SJSA1 (cell line): Measurements from ENCODE around the gene NISCH. TPM values are rescaled to one million over a fixed set of nuclear protein-coding genes. Genes with fewer than 3 reads are reported as not detected.

Experiments used
- DNase-seq, 2 experiments: peaks; one replicate each; pipeline ENCODE4 v3.0.0-alpha.2; 2015 to 2020; ENCODE audit warnings: low spot score in 2 of 2, low read depth in 1 of 2
- H3K27ac ChIP-seq: fragments of 250-450 bp; sonication (Bioruptor Pico); 2 replicates; pipeline ENCODE4 v1.5.1; 2020; ENCODE audit warnings: mild to moderate bottlenecking, moderate library complexity
- H3K27me3 ChIP-seq: fragments of 250-450 bp; sonication (Bioruptor Pico); replicated peaks from 2 replicates; pipeline ENCODE4 v1.5.1; 2020; ENCODE audit warnings: mild to moderate bottlenecking, moderate library complexity
- H3K36me3 ChIP-seq: fragments of 250-450 bp; sonication (Bioruptor Pico); 2 replicates; pipeline ENCODE4 v1.5.1; 2020; ENCODE audit warnings: mild to moderate bottlenecking
- H3K4me1 ChIP-seq: fragments of 250-450 bp; sonication (Bioruptor Pico); replicated peaks from 2 replicates; pipeline ENCODE4 v1.6.1; 2021; ENCODE audit warnings: mild to moderate bottlenecking
- H3K4me3 ChIP-seq: fragments of 250-450 bp; sonication (Bioruptor Pico); 2 replicates; pipeline ENCODE4 v1.5.1; 2020; ENCODE audit warnings: mild to moderate bottlenecking
- H3K9me3 ChIP-seq: fragments of 250-450 bp; sonication (Bioruptor Pico); replicated peaks from 2 replicates; pipeline ENCODE4 v1.5.1; 2020; ENCODE audit warnings: mild to moderate bottlenecking
- total RNA-seq: library from RNA; depleted of rRNA; stranded (reverse); fragments of >200 nt; shearing (Covaris generic); gene quantifications from 2 replicates; pipeline ENCODE4 v1.2.3, GENCODE V29; 2014

Gene NISCH
- total RNA-seq, 1 experiment from 2014 or later = 22.4 TPM

DNA sequence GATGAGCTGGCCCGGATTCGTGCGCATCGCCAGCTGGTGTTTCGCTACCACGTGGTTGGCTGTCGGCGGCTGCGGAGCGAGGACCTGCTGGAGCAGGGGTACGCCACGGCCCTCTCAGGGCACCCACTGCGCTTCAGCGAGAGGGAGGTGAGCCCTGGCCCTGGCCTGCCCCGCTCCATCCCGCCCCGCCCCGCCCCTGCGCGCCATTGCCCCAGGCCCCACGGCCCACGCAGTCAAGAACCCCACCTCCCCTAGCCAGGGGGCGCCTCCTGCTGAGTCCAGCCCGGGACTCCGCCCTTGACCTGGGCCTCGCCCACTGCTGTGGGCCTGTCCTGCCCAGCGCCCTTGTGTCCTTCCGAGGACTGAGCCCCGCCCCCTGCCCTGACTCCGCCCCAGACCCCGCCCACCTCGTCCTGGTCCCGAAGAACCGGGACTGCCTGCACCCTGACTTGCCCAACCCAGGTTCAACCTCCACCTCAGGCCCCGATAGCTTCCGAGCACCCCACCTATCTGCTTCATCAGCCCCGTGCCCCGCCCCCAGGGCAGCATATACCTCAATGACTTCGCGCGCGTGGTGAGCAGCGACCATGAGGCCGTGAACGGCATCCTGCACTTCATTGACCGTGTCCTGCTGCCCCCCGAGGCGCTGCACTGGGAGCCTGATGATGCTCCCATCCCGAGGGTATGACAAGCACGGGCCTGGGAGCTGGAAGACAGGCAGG lies 63.5 kb downstream of the NISCH start:
- no peak for DNase-seq
- H3K4me3 ChIP-seq = no peak overlapping the region

DNA sequence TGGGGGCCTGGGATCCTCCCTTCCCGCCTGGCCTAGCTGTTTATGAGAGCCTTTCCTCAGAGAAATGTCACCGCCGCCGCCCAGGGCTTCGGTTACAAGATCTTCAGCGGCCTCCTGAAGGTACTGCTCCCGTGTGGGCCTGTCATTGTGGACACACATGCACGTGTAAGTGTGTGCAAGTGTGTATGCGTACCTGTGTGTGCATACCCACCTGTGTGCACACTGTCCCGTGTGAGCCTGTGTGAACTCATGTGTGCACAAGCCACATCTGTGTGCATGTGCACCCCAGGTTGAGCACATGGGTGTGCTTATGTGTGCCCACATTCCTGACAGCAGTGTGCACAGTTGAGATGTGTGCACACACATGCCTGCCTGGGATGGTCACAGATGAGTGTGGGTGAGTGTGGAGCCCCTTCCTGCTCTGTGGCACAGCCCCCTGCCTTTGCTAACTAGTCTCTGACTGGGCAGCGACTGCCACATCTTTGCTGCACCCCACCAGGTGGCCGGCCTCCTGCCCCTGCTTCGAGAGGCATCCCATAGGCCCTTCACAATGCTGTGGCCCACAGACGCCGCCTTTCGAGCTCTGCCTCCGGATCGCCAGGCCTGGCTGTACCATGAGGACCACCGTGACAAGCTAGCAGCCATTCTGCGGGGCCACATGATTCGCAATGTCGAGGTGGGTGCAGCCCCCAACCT lies 64.2 kb downstream of the NISCH start:
- no peak for DNase-seq
- Histone ChIP-seq H3K27ac (no peak overlapping the region), H3K9me3 (no peaks in the 10 kb centered on the region), H3K4me1 (no peaks in the 10 kb centered on the region), H3K4me3 (no peak overlapping the region), H3K27me3 (no peaks in the 10 kb centered on the region), H3K36me3 (peaks cover 13% of the 10 kb centered on the region)

More for the DNA sequence above, 63.5 kb downstream of the NISCH start:
- Histone ChIP-seq H3K9me3 (no peaks in the 10 kb centered on the region), H3K27ac (no peak overlapping the region), H3K27me3 (no peaks in the 10 kb centered on the region), H3K4me1 (no peaks in the 10 kb centered on the region), H3K36me3 (peaks cover 6% of the 10 kb centered on the region)

DNA sequence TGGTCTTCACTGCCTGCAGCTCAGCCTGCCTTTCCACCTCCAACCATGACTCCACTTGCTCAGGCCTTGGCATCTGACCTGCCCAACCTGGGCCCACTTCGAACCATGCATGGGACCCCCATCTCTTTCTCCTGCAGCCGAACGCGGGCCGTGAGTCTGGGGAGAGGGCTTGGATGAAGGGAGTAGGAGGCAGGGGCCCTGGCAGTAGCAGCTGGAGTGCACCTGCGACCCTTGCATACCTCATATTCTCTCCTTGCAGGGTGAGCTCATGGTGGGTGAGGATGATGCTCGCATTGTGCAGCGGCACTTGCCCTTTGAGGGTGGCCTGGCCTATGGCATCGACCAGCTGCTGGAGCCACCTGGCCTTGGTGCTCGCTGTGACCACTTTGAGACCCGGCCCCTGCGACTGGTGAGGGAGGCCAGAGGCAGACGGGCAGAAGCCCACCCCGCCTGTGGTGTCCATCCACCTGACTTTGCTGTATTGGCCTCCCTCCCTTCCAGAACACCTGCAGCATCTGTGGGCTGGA lies 64.8 kb downstream of the NISCH start:
- H3K36me3 ChIP-seq = peaks cover 15% of the 10 kb centered on the region
- no peak overlapping the region for H3K4me3 ChIP-seq
- no peaks in the 10 kb centered on the region for H3K9me3 ChIP-seq
- H3K27ac ChIP-seq = no peak overlapping the region
- DNase-seq = no peak
- H3K27me3 ChIP-seq = no peaks in the 10 kb centered on the region
- H3K4me1 ChIP-seq = no peaks in the 10 kb centered on the region

DNA sequence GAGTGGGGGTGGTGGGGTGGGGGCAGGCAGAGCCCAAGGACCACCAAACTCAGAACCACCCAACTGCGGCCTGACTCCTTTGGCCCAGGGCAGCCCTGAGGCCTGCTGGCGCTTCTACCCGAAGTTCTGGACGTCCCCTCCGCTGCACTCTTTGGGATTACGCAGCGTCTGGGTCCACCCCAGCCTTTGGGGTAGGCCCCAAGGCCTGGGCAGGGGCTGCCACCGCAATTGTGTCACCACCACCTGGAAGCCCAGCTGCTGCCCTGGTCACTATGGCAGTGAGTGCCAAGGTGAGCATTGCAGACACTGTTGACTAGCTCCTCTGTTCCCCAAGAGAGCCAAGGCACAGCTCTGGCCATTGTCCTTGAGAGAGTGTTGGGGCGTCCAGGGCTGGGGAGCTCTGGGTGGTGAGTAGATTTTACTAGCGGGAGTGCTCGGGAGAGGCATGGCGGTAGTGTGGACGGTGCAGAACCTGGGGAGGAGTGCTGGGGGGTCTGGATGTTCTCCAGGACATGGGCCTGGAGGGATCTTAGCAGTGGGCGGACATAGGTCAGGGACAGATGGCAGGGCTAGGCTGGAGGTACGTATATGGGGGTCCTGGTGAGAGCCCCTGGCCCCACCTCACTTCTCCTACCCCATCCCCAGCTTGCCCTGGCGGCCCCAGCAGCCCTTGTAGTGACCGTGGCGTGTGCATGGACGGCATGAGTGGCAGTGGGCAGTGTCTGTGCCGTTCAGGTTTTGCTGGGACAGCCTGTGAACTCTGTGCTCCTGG lies 65.5 kb downstream of the NISCH start:
- Histone ChIP-seq H3K36me3 (peaks cover 22% of the 10 kb centered on the region), H3K4me1 (no peaks in the 10 kb centered on the region), H3K9me3 (no peaks in the 10 kb centered on the region), H3K27ac (no peak overlapping the region), H3K4me3 (no peak overlapping the region), H3K27me3 (no peaks in the 10 kb centered on the region)
- DNase-seq = no peak

DNA sequence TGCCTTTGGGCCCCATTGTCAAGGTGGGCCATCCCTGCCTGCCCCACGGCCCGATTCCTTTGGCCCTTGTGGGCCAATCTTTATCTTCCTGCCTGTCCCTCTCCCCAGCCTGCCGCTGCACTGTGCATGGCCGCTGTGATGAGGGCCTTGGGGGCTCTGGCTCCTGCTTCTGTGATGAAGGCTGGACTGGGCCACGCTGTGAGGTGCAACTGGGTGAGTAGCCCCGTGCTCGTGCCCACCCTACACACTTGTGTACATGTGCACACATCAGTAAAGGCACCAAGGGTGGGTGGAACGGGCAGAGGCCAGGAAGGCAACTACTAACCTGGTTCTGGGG lies 66.1 kb downstream of the NISCH start:
- H3K4me1 ChIP-seq = no peaks in the 10 kb centered on the region
- no peak overlapping the region for H3K27ac ChIP-seq
- no peaks in the 10 kb centered on the region for H3K9me3 ChIP-seq
- no peak for DNase-seq
- no peak overlapping the region for H3K4me3 ChIP-seq
- no peaks in the 10 kb centered on the region for H3K27me3 ChIP-seq
- H3K36me3 ChIP-seq = peaks cover 27% of the 10 kb centered on the region

DNA sequence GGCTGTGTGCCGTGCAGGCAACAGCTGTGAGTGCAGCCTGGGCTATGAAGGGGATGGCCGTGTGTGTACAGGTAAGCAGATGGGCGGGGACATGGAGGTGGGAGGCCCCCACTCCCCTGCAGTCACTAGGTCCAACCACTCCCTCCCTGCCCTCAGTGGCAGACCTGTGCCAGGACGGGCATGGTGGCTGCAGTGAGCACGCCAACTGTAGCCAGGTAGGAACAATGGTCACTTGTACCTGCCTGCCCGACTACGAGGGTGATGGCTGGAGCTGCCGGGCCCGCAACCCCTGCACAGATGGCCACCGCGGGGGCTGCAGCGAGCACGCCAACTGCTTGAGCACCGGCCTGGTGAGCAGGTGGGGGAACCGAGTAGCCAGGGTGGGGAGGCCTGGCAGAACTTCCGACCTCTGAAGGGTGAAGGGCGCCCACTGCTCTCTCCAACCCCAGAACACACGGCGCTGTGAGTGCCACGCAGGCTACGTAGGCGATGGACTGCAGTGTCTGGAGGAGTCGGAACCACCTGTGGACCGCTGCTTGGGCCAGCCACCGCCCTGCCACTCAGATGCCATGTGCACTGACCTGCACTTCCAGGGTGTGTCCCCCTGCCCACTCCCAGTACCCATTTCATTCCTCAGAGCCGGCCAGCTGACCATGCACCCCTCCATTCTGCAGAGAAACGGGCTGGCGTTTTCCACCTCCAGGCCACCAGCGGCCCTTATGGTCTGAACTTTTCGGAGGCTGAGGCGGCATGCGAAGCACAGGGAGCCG lies 66.7 kb downstream of the NISCH start:
- H3K4me1 ChIP-seq = no peaks in the 10 kb centered on the region
- H3K9me3 ChIP-seq = no peaks in the 10 kb centered on the region
- DNase-seq = no peak
- H3K36me3 ChIP-seq = peaks cover 32% of the 10 kb centered on the region
- H3K4me3 ChIP-seq = no peak overlapping the region
- H3K27ac ChIP-seq = no peak overlapping the region
- H3K27me3 ChIP-seq = no peaks in the 10 kb centered on the region

DNA sequence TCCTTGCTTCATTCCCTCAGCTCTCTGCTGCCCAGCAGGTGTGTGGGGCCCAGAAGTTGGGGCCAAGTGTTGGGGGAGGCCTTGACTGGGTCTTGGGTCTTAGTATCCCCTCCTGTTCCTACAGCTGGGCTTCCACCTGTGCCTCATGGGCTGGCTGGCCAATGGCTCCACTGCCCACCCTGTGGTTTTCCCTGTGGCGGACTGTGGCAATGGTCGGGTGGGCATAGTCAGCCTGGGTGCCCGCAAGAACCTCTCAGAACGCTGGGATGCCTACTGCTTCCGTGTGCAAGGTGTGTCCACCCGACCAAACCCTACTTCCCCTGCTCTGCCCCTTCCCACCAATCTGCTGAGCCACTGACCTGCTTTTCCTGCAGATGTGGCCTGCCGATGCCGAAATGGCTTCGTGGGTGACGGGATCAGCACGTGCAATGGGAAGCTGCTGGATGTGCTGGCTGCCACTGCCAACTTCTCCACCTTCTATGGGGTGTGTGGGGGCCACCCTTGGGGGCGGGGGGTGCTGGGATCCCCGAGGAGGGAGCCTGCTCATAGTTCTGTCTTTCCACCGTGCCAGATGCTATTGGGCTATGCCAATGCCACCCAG lies 67.3 kb downstream of the NISCH start:
- H3K27ac ChIP-seq = no peak overlapping the region
- no peaks in the 10 kb centered on the region for H3K27me3 ChIP-seq
- peaks cover 38% of the 10 kb centered on the region for H3K36me3 ChIP-seq
- no peaks in the 10 kb centered on the region for H3K9me3 ChIP-seq
- no peak for DNase-seq
- H3K4me1 ChIP-seq = no peaks in the 10 kb centered on the region
- no peak overlapping the region for H3K4me3 ChIP-seq

DNA sequence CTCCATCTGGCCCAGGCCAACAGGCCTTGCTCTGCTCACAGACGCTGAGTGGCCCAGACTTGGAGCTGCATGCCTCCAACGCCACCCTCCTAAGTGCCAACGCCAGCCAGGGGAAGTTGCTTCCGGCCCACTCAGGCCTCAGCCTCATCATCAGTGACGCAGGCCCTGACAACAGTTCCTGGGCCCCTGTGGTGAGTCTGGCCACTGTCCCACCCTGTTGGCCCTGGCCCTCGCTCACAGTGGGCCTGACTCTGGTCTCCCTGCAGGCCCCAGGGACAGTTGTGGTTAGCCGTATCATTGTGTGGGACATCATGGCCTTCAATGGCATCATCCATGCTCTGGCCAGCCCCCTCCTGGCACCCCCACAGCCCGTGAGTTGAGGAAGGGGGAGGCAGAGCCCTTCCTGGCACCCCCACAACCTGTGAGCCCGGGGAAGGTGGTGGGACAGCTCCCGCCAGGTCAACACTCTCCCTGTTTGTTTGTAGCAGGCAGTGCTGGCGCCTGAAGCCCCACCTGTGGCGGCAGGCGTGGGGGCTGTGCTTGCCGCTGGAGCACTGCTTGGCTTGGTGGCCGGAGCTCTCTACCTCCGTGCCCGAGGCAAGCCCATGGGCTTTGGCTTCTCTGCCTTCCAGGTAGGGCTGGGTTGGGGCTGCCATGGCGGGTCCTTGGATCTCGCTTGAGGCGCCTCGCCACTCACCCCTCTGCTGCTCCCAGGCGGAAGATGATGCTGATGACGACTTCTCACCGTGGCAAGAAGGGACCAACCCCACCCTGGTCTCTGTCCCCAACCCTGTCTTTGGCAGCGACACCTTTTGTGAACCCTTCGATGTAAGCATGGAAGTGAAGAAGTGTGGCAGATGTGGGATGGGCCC lies 68.2 kb downstream of the NISCH start:
- Histone ChIP-seq H3K4me1 (no peaks in the 10 kb centered on the region), H3K4me3 (no peak overlapping the region), H3K27me3 (no peaks in the 10 kb centered on the region), H3K36me3 (peaks cover 45% of the 10 kb centered on the region), H3K27ac (no peak overlapping the region), H3K9me3 (no peaks in the 10 kb centered on the region)
- no peak for DNase-seq

DNA sequence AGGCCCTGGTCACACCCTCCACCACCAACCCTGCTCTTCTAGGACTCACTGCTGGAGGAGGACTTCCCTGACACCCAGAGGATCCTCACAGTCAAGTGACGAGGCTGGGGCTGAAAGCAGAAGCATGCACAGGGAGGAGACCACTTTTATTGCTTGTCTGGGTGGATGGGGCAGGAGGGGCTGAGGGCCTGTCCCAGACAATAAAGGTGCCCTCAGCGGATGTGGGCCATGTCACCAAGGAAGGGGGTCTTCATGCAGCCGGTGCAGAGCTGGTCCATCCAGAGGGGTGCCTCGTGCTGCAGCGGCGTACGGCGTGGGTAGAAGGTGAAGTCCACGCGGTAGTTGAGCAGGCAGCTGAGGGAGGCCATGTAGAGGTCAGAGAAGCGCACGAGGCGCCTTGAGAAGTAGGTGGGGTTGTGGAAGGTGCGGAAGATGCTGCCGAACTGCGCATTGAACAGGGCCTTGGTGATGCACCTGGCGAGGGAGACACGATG lies 68.9 kb downstream of the NISCH start:
- no peaks in the 10 kb centered on the region for H3K4me1 ChIP-seq
- H3K4me3 ChIP-seq = no peak overlapping the region
- H3K27me3 ChIP-seq = no peaks in the 10 kb centered on the region
- no peak overlapping the region for H3K27ac ChIP-seq
- H3K36me3 ChIP-seq = peaks cover 52% of the 10 kb centered on the region
- H3K9me3 ChIP-seq = no peaks in the 10 kb centered on the region
- no peak for DNase-seq

DNA sequence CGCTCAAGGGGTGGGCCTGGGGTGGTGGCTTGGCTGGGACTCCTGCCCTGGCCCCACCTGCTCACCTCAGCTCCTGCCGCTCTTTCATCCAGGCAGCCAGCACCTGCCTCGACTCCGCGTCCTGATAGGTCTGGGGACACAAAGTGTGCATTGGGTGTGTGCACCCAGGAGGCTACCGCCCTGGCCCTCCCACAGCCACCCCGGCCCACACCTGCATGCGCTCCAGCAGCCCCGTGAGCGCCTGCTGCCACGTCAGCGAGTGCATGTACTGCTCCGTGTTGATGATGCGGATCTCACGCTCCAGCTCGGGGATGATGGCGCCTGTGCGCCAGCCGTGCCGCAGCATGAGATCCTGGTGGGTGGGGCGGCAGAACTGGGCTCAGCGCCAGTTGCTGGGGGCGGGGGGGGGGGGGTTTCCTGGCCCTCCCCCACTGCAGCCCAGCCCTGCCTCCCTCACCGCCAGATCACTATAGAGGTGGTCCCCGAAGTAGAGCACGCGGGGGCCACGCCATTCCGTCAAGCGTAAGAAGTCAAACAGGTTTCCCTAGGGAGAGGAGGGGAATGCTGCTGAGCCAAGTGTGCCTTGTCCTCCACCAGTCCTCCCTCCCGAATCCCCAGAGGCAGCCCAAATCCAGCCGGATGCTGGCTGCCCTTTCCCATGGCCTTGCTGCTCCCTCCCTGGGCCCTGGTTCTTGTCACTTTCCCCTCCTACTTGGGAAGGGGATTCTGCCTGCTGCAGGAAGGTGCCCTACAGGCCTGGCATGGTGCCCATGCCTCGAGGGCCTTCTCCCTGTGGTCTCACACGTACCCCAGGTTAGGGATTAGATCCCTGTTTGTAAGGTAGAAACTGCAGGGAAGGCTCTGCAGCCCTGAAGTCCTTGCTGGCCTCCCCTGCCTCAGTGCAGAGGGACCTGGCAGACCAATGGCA lies 69.6 kb downstream of the NISCH start:
- Histone ChIP-seq H3K27me3 (no peaks in the 10 kb centered on the region), H3K4me3 (no peak overlapping the region), H3K27ac (no peak overlapping the region), H3K4me1 (no peaks in the 10 kb centered on the region), H3K36me3 (peaks cover 52% of the 10 kb centered on the region), H3K9me3 (no peaks in the 10 kb centered on the region)
- DNase-seq = no peak

DNA sequence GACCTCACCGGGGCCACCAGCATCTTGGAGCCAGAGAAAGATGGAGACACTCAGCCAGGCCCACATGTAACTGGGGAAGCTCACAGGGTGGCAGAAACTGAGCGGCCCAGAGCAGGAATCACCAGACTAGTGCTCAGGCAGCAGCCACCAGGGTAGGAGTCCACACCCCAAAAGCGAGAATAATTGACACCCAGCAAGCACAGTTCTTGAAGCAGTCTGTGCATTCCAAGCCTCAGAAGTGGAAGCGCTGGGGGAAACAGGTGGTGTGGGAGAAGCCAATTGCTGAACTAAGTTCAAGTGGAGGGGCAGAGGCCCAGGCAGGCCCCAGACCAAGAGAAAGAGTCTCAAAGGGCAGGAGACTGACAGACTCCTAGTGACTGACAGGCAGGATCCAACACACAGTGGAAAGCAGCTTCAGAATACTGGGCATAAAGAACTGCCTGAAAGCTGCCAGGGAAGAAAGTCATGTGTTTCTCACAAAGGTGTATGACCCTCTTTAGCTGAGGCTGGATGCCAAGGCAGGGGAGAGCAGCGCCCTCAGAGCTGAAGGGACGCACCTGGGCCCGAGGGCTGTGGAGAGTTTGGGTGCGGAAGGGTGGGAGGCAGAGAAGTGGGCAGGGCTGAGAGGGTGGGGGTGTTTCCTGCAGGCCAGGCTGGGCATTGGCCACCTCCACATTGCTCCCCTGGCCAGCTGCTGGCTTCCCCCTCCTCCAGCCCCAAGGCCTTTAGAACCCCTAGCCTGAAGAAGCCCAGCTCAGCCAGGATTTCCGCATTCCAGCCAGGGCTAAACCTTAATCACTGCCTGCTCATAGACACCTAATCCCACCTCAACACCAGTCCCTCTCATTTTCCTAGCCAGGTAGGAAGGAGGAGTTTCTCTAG lies 70.5 kb downstream of the NISCH start:
- Histone ChIP-seq H3K27ac (no peak overlapping the region), H3K4me1 (no peaks in the 10 kb centered on the region), H3K4me3 (no peak overlapping the region), H3K36me3 (peaks cover 52% of the 10 kb centered on the region), H3K27me3 (no peaks in the 10 kb centered on the region), H3K9me3 (no peaks in the 10 kb centered on the region)
- no peak for DNase-seq
